ENCODE measurements around the gene PLCH2.

The PLCH2 gene

GRCh38 chr1:2502210-2502609 is 26.1 kb downstream of the PLCH2 start:
- DNase-seq: no peak

GRCh38 chr1:2502661-2503553 is 26.8 kb downstream of the PLCH2 start:
- no peak for DNase-seq

- DNase-seq: no peak
These were observed 27.6 kb downstream of the PLCH2 start for GRCh38 chr1:2503554-2504224.

GRCh38 chr1:2504225-2504948 is 28.3 kb downstream of the PLCH2 start:
- DNase-seq: no peak

- no peak for DNase-seq
These were observed 28.8 kb downstream of the PLCH2 start for GRCh38 chr1:2504949-2505272.

- DNase-seq: no peak
These were observed 29.4 kb downstream of the PLCH2 start for GRCh38 chr1:2505461-2505994.

GRCh38 chr1:2506007-2506860 is 30.1 kb downstream of the PLCH2 start:
- no peak for DNase-seq

- no peak for DNase-seq
These were observed 30.9 kb downstream of the PLCH2 start for GRCh38 chr1:2506901-2507565.

GRCh38 chr1:2507744-2508155 is 31.7 kb downstream of the PLCH2 start:
- DNase-seq: no peak

GRCh38 chr1:2508180-2508579 is 32.1 kb downstream of the PLCH2 start:
- no peak for DNase-seq

- no peak for DNase-seq
These were observed 32.7 kb downstream of the PLCH2 start for GRCh38 chr1:2508751-2509150.

GRCh38 chr1:2509589-2509988 is 33.5 kb downstream of the PLCH2 start:
- no peak for DNase-seq

GRCh38 chr1:2510366-2511155 is 34.5 kb downstream of the PLCH2 start:
- DNase-seq: no peak

GRCh38 chr1:2512862-2513421 is 36.9 kb downstream of the PLCH2 start:
- DNase-seq: no peak

- DNase-seq: no peak
These were observed 38.0 kb downstream of the PLCH2 start for GRCh38 chr1:2513939-2514652.

- no peak for DNase-seq
These were observed 39.0 kb downstream of the PLCH2 start for GRCh38 chr1:2514863-2515762.

- no peak for DNase-seq
These were observed 39.6 kb downstream of the PLCH2 start for GRCh38 chr1:2515763-2516080.

- DNase-seq: no peak
These were observed 40.0 kb downstream of the PLCH2 start for GRCh38 chr1:2516124-2516523.

- DNase-seq: no peak
These were observed 40.9 kb downstream of the PLCH2 start for GRCh38 chr1:2516946-2517345.

All from bone marrow (tissue), 2 donors.